Measurements from ENCODE around the gene ANKS1A. TPM values are rescaled to one million over a fixed set of nuclear protein-coding genes. Genes with fewer than 3 reads are reported as not detected.

ANKS1A gene
- polyA plus RNA-seq, 2 of the 4 experiments (the other 2 are of a cell fraction) = 3.6 to 5.9 TPM

DNA sequence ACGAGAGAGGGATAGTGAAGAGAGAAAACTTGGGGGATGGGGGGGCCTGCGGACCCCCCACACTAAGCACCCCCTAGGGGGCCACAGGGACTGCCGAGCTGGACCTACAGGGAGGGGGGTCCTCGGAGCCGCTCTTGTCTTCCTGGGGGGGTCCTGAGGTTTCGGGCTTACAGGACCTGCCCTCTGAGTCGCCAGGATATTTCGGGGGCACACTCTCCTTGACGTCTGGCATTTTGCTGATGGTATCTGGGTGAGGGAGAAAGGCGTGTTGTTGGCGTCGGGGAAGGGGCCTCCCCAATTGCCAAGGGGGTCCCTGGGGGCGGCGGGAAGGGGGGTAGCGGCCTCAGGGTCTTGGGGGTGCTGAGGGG, 251.6 kb downstream of the ANKS1A start:
- FAIRE-seq (no peak), DNase-seq (ENCODE audit: low read depth in 1 of 2, low spot score in 1 of 2) (no peak), ATAC-seq (no peak)
- CTCF ChIA-PET = interaction anchor here (0.6 to 3.0 kb wide), 34 partner anchors 8 to 977 kb away, joined by 3 to 21 read pairs (median 4); partner anchors contain the start of genes BLTP3A, SCUBE3 and TEAD3
- no peak for TF ChIP-seq HOXB13 (CRISPR knock-in tag; IDR thresholded peaks at IDR 0.05; ENCODE audit: low read depth)
- H3K4me1 ChIP-seq = peaks cover 4% of the 10 kb centered on the region; the same call in 2 of the 3 replicates
- H3K4me3 ChIP-seq = no peak overlapping the region
- no peak overlapping the region for H3K27ac ChIP-seq
- no peak overlapping the region for H3K4me2 ChIP-seq
- 48% methylated on average over 8 of the region's 15 CpGs for WGBS (ENCODE audit: missing lambda C conversion rate)
- H3K9me3 ChIP-seq = no peaks in the 10 kb centered on the region
- POLR2A ChIA-PET = interaction anchor here (0.6 kb wide), 1 partner anchor 253 kb away, joined by 3 read pairs; no protein-coding TSS in a partner anchor

Small RNA genes within 50 kb of the gene (small RNA-seq; reads per million reads assigned to genes)
- gene AL138721.1 = 0 reads per million in 6 experiments

Other genes with a start within 250 kb of the ANKS1A start
- gene ILRUN, start 192.5 kb upstream of the ANKS1A start, polyA plus RNA-seq (2011; rRNA removed) = 33.7 and 36.1 TPM in 2 replicates
- gene ILRUN, start 192.5 kb upstream of the ANKS1A start, polyA plus RNA-seq (2017; fragmentation: RNase III; extraction: RNeasy Plus Mini Kit Qiagen cat#74134 plus additional on column Dnase treatment) = 24.4 to 28.6 TPM (median 25.4 TPM) in 3 replicates
- 200 and 204 TPM in 2 replicates for gene SNRPC, start 131.8 kb upstream of the ANKS1A start, polyA plus RNA-seq (2011; rRNA removed)
- gene SNRPC, start 131.8 kb upstream of the ANKS1A start, polyA plus RNA-seq (2017; fragmentation: RNase III; extraction: RNeasy Plus Mini Kit Qiagen cat#74134 plus additional on column Dnase treatment) = 199 to 218 TPM (median 201 TPM) in 3 replicates
- 15.0 and 15.7 TPM in 2 replicates for gene BLTP3A, start 97.2 kb upstream of the ANKS1A start, polyA plus RNA-seq (2011; rRNA removed)
- gene BLTP3A, start 97.2 kb upstream of the ANKS1A start, polyA plus RNA-seq (2017; fragmentation: RNase III; extraction: RNeasy Plus Mini Kit Qiagen cat#74134 plus additional on column Dnase treatment) = 4.2 to 4.9 TPM (median 4.3 TPM) in 3 replicates
- 25.4 and 28.9 TPM in 2 replicates for gene TAF11, start 1.2 kb upstream of the ANKS1A start, polyA plus RNA-seq (2011; rRNA removed)
- gene TAF11, start 1.2 kb upstream of the ANKS1A start, polyA plus RNA-seq (2017; fragmentation: RNase III; extraction: RNeasy Plus Mini Kit Qiagen cat#74134 plus additional on column Dnase treatment) = 17.3 to 18.6 TPM (median 18.5 TPM) in 3 replicates

Data from A549 (cell line).